A549 (cell line): Measurements from ENCODE around the gene TPM4. TPM values are rescaled to one million over a fixed set of nuclear protein-coding genes. Genes with fewer than 3 reads are reported as not detected.

Experiments used
- ATAC-seq, 2 experiments: fragments of 200-7000 bp in 1 of 2; fragments of >200 bp in 1 of 2; cut with Nextera tagmentation in 1 of 2; cut with Tn5 transposase in 1 of 2; 3 replicates each; pipeline versions ENCODE4 v1.8.0 to v1.9.1; 2018 to 2020; ENCODE audit warnings: mild to moderate bottlenecking in 1 of 2, moderate library complexity in 1 of 2
- CTCF ChIA-PET: fragments of 300-600 bp; sonication (Branson Sonifier 250); formaldehyde crosslinking; extraction: SDS; loops from one replicate; lab custom pipeline; 2021; ENCODE audit warnings: antibody characterized with exemption, inconsistent platforms; lab: Yijun Ruan, JAX
- POLR2A ChIA-PET: fragments of 350-600 bp; formaldehyde crosslinking; extraction: SDS; loops from one replicate; lab custom pipeline; 2021; ENCODE audit warnings: antibody characterized with exemption, inconsistent platforms; lab: Yijun Ruan, JAX
- DNase-seq, 2 experiments: peaks; one replicate each; pipeline versions ENCODE4 v3.0.0 to v3.0.0-alpha.2; 2011 to 2016; ENCODE audit warnings: low read depth in 1 of 2, low spot score in 1 of 2
- FAIRE-seq: peaks from 2 replicates; lab custom pipeline; 2011; peaks lifted over from hg19 to GRCh38; lab: Jason Lieb, UNC
- H3K27ac ChIP-seq, 2 experiments: fragments of >200 bp; sonication (Bioruptor Twin); formaldehyde crosslinking; 3 replicates each; pipeline ENCODE4 v1.5.1; 2016 to 2017
- H3K4me1 ChIP-seq: fragments of >200 bp; sonication (Bioruptor Twin); formaldehyde crosslinking; 3 replicates; pipeline ENCODE4 v1.6.1; 2016
- H3K4me2 ChIP-seq: fragments of >200 bp; sonication (Bioruptor Twin); formaldehyde crosslinking; 3 replicates; pipeline ENCODE4 v1.6.1; 2016
- H3K4me3 ChIP-seq: fragments of >200 bp; sonication (Bioruptor Twin); formaldehyde crosslinking; 3 replicates; pipeline ENCODE4 v1.5.1; 2016
- H3K9me3 ChIP-seq: fragments of >200 bp; sonication (Bioruptor Twin); formaldehyde crosslinking; 3 replicates; pipeline ENCODE4 v1.6.1; 2016
- BHLHE40 ChIP-seq: IDR thresholded peaks from 2 replicates; pipeline ENCODE4 v1.6.1; 2012; ENCODE audit warnings: low read depth, low read length, inconsistent platforms
- CBX2 ChIP-seq: fragments of 200-600 bp; sonication (generic); IDR thresholded peaks from 2 replicates; pipeline ENCODE4 v1.6.1; 2016; ENCODE audit warnings: low read depth, mild to moderate bottlenecking, borderline replicate concordance
- CBX8 ChIP-seq: fragments of 200-600 bp; sonication (generic); IDR thresholded peaks from 2 replicates; pipeline ENCODE4 v1.6.1; 2016
- CEBPB ChIP-seq, 2 experiments: fragments of >200 bp in 1 of 2; sonication (Bioruptor Twin) in 1 of 2; formaldehyde crosslinking in 1 of 2; IDR thresholded peaks; 2 replicates each; pipeline ENCODE4 v1.6.1; 2012 to 2016
- CHD2 ChIP-seq: fragments of 150-350 bp; IDR thresholded peaks from 2 replicates; pipeline ENCODE4 v1.6.1; 2014; ENCODE audit warnings: low read length; ENCODE audit not compliant: partially characterized antibody
- ELK1 ChIP-seq: fragments of 150-350 bp; IDR thresholded peaks from 2 replicates; pipeline ENCODE4 v1.6.1; 2014; ENCODE audit warnings: low read depth, mild to moderate bottlenecking, low read length
- FOSB ChIP-seq: fragments of 250-450 bp; sonication (Bioruptor Pico); IDR thresholded peaks from 2 replicates; pipeline ENCODE4 v1.5.0; 2020; ENCODE audit warnings: mild to moderate bottlenecking, moderate library complexity
- FOXS1 ChIP-seq: fragments of 250-450 bp; sonication (Bioruptor Pico); IDR thresholded peaks from 2 replicates; pipeline ENCODE4 v1.5.0; 2020; ENCODE audit warnings: mild to moderate bottlenecking, moderate library complexity
- HEYL ChIP-seq: fragments of 250-450 bp; sonication (Bioruptor Pico); IDR thresholded peaks from 2 replicates; pipeline ENCODE4 v1.8.0; 2021; ENCODE audit warnings: mild to moderate bottlenecking, moderate library complexity
- HOXB13 ChIP-seq: fragments of 250-450 bp; sonication (Bioruptor Pico); IDR thresholded peaks from 2 replicates; pipeline ENCODE4 v1.5.0; 2020; ENCODE audit warnings: low read depth, mild to moderate bottlenecking, moderate library complexity
- PHF8 ChIP-seq: fragments of 200-600 bp; sonication (generic); IDR thresholded peaks from 2 replicates; pipeline ENCODE4 v1.6.1; 2016; ENCODE audit warnings: low read depth, mild to moderate bottlenecking, antibody characterized with exemption, moderate library complexity, borderline replicate concordance
- POLR2A ChIP-seq: IDR thresholded peaks from 2 replicates; pipeline ENCODE4 v1.6.1; 2012; ENCODE audit warnings: mild to moderate bottlenecking, low read length
- POLR2AphosphoS2 ChIP-seq: conservative IDR thresholded peaks from 2 replicates; pipeline ENCODE4 v1.6.1; 2012; ENCODE audit warnings: low read length, improper control_type of control experiment, inconsistent platforms
- RARB ChIP-seq: fragments of 250-450 bp; sonication (Bioruptor Pico); IDR thresholded peaks from 2 replicates; pipeline ENCODE4 v1.8.0; 2021; ENCODE audit warnings: mild to moderate bottlenecking, moderate library complexity
- SMC3 ChIP-seq: fragments of >200 bp; sonication (Bioruptor Twin); formaldehyde crosslinking; IDR thresholded peaks from 3 replicates; pipeline ENCODE4 v1.6.1; 2018; ENCODE audit warnings: inconsistent platforms
- ZFP36 ChIP-seq: fragments of 450-650 bp; IDR thresholded peaks from 2 replicates; pipeline ENCODE4 v1.6.1; 2014; ENCODE audit warnings: borderline replicate concordance; ENCODE audit not compliant: partially characterized antibody
- WGBS: methylation state at CpG from one replicate; pipeline ENCODE4 v1.1.6; 2017; ENCODE audit errors: missing lambda C conversion rate; 5-methylcytosine and 5-hydroxymethylcytosine counted together
- polyA plus RNA-seq, 4 experiments: library from polyadenylated mRNA; depleted of rRNA in 3 of 4; stranded (reverse); fragments of >200 nt; fragmentation: RNase III in 1 of 4; extraction: RNeasy Plus Mini Kit Qiagen cat#74134 plus additional on column Dnase treatment in 1 of 4; gene quantifications; 2 replicates in 3 of 4; 3 replicates in 1 of 4; pipeline ENCODE4 v1.2.3, GENCODE V29; 2011 to 2017

The TPM4 gene
- polyA plus RNA-seq, 2 of the 4 experiments (the other 2 are of a cell fraction) = 777 to 860 TPM

- CTCF ChIA-PET = interaction anchor here (0.9 to 1.1 kb wide), 2 partner anchors 145 to 148 kb away, joined by 3 read pairs; partner anchors contain the start of gene FAM32A
- TF ChIP-seq POLR2A (no peak), BHLHE40 (no peak), CHD2 (no peak)
- ATAC-seq (no peak), FAIRE-seq (no peak), DNase-seq (no peak)
- Histone ChIP-seq H3K27ac (no peak overlapping the region), H3K4me3 (no peak overlapping the region), H3K4me1 (peaks cover 10% of the 10 kb centered on the region), H3K9me3 (no peaks in the 10 kb centered on the region), H3K4me2 (no peak overlapping the region)
- WGBS = 68% methylated on average over 13 of the region's 17 CpGs
- POLR2A ChIA-PET = no interaction called here
These were observed 38.7 kb upstream of the TPM4 start for GRCh38 chr19:16037424-16038195.

GRCh38 chr19:16038196-16038695, 38.0 kb upstream of the TPM4 start:
- no peak for FAIRE-seq
- WGBS = 70% methylated on average over 5 of the region's 5 CpGs
- H3K4me3 ChIP-seq = no peak overlapping the region
- TF ChIP-seq CEBPB (IDR thresholded peaks at IDR 0.05) (no peak), PHF8 (no peak), ZFP36 (no peak), FOSB (CRISPR knock-in tag) (no peak)
- CTCF ChIA-PET = interaction anchor here (0.9 to 4.3 kb wide), 2 partner anchors 11 to 144 kb away, joined by 3 to 22 read pairs; no protein-coding TSS in a partner anchor
- no peak overlapping the region for H3K27ac ChIP-seq
- no peak for DNase-seq
- no peaks in the 10 kb centered on the region for H3K9me3 ChIP-seq
- H3K4me1 ChIP-seq = peaks cover 10% of the 10 kb centered on the region
- ATAC-seq = no peak
- POLR2A ChIA-PET = no interaction called here
- no peak overlapping the region for H3K4me2 ChIP-seq

- peaks cover 10% of the 10 kb centered on the region for H3K4me1 ChIP-seq
- POLR2A ChIA-PET = no interaction called here
- H3K9me3 ChIP-seq = no peaks in the 10 kb centered on the region; the same call in 2 of the 3 replicates
- whole genome bisulfite sequencing = 92% methylated on average over 4 of the region's 18 CpGs
- no peak for DNase-seq
- TF ChIP-seq ELK1 (no peak), CBX2 (no peak), FOSB (CRISPR knock-in tag) (no peak), FOXS1 (CRISPR knock-in tag) (no peak), HOXB13 (CRISPR knock-in tag) (no peak), POLR2AphosphoS2 (no peak), CBX8 (no peak)
- H3K27ac ChIP-seq = no peak overlapping the region
- no peak for FAIRE-seq
- no peak overlapping the region for H3K4me3 ChIP-seq
- no peak for ATAC-seq
- CTCF ChIA-PET = interaction anchor here (3.7 to 4.3 kb wide), 3 partner anchors 12 to 34 kb away, joined by 22 to 38 read pairs (median 36); partner anchors contain the start of gene TPM4
- H3K4me2 ChIP-seq = no peak overlapping the region
These were observed 37.2 kb upstream of the TPM4 start for GRCh38 chr19:16039081-16039480.

GRCh38 chr19:16039545-16039944, 36.8 kb upstream of the TPM4 start:
- ChIA-PET CTCF (interaction anchor here (2.8 to 4.3 kb wide), 4 partner anchors 13 to 71 kb away, joined by 21 to 38 read pairs (median 29); partner anchors contain the start of genes RAB8A and TPM4), POLR2A (no interaction called here)
- 96% methylated on average over 4 of the region's 5 CpGs for WGBS
- H3K27ac ChIP-seq = no peak overlapping the region
- DNase-seq = no peak
- no peaks in the 10 kb centered on the region; the same call in 2 of the 3 replicates for H3K9me3 ChIP-seq
- no peak for FAIRE-seq
- H3K4me3 ChIP-seq = no peak overlapping the region
- no peak for ATAC-seq
- H3K4me2 ChIP-seq = no peak overlapping the region
- H3K4me1 ChIP-seq = peaks cover 10% of the 10 kb centered on the region
- TF ChIP-seq RARB = no peak
- no peak for TF ChIP-seq POLR2AphosphoS2
- no peak for TF ChIP-seq SMC3
- TF ChIP-seq HEYL (CRISPR knock-in tag) = no peak
